GM18870 (cell line): ENCODE data around the gene XCL2.

Source experiments
- ATAC-seq: cut with Tn5 transposase; IDR thresholded peaks from one replicate; pipeline ENCODE4 v1.9.1; 2021; ENCODE audit warnings: moderate library complexity; ENCODE audit not compliant: unreplicated experiment

XCL2 gene

GRCh38 chr1:168518201-168518689, 25.6 kb downstream of the XCL2 start:
- no peak for ATAC-seq

- no peak for ATAC-seq
These were observed 29.3 kb downstream of the XCL2 start for GRCh38 chr1:168514455-168514854.

GRCh38 chr1:168513656-168514404, 30.0 kb downstream of the XCL2 start:
- ATAC-seq, result no peak

DNA sequence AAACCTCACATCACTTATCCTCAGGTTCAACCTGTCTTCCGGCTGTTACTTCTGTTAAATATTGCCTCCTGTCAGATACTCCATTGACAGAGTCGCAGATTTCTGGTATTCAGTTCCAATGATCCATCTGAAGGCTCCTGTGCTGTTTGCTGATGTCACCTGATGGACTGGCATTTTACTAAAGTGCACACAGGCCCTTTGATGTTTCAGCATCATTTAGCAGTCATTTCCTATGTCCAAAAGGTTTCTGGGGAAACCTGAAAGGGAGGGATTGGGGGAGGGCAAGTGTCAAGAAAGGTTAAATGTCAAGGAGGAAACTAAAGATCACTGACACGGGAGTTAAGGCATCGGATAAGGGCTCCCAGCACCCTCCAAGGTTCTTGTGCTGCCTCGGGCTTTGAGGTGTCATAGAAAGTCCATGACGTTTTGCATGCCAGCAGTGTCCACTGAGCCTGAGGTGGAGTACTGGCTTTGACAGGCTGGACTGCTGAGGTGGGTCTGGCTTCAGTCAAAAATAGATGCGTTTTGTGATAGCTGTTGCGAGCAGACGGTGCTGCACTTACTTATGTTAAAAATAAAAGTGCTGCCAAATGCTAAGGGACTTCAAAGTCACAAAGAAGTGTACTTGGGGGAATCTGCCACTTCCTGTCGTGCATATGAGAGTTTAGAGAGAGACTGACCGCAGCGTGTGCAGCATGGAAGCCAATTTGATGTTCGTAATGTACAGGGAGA, 30.8 kb downstream of the XCL2 start:
- no peak for ATAC-seq

DNA sequence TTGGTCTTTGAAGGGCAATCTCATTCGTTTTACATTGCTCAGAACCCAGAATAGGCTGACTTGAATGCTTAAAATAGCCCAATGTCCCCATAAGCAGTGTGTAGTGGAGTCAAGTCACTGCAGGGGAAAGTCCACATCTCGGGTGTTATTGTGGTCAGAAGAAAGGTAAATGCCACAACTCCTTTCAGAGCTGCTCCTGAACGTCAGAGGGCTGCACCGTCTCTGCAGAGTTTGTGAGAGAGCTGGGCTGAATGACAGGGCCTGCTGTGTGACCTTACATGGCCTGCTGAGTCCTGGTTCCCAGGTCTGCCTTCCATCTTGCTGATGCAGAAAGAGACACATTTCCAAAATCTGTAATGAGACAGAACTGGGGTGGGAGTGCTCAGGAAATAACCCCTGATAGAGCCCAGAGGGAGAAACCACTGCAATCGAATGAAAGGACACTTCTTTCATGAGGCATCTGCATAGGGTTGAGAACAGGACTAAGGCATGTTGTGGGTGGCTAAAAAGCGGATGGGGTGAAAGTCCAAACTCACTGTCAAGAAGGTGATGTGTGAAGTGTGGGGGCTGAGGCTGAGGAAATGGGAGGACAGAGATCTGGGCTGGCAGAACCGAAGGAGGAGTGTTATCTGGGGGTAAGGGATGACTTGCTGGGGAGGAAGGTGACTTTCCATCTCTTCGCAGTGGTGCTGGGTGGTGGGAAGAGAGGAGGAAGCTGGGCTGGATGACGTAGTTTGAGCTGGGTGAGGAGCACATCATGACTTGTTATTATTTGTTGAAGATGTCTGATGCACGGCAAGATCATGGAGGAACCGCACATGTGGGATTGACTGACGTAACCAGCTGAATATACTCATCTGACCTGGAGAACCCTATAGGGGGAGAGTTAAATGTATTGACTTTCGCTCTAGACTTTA, 33.7 kb downstream of the XCL2 start:
- peak; percentile 61 for ATAC-seq

DNA sequence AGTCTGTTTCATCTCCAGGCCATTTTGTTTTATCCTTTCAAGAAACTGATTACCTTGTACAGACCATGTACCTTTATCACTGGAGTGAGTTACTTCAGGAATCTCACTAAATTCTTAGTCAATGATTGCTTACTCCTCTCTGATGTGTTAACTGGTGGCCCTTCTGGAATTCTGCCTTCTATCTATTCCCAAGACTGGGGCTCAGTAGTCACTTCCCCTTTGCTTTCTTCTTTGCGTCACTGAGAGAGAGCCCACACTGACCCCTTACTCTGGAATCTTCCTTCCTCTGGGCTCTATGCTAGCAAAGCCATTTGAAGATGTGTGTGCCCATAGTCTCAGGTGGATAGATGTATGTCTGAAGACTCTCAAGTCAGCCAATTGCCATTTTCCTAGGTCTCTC, 34.6 kb downstream of the XCL2 start:
- ATAC-seq, result no peak

- ATAC-seq, result no peak
These were observed 36.0 kb downstream of the XCL2 start for GRCh38 chr1:168507828-168508227.

DNA sequence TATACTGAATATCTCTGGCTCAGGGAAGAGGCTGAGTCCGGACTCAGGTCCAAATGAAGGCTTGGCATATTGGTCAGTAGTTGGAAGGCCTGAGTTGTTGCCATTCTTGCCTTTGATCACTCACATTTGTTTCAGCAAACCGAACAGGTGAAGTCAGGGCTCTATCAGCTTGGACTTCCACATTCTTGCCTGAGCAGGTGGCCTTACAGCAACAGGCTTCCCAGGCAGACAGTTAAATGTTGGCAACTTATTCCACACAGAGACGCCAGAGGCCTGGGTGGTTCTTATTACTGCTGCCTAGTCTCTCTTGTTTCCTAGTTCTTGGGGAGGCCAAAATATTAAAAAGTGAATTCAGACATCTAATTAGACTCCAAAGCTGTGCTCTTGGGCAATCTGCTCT, 36.6 kb downstream of the XCL2 start:
- no peak for ATAC-seq

DNA sequence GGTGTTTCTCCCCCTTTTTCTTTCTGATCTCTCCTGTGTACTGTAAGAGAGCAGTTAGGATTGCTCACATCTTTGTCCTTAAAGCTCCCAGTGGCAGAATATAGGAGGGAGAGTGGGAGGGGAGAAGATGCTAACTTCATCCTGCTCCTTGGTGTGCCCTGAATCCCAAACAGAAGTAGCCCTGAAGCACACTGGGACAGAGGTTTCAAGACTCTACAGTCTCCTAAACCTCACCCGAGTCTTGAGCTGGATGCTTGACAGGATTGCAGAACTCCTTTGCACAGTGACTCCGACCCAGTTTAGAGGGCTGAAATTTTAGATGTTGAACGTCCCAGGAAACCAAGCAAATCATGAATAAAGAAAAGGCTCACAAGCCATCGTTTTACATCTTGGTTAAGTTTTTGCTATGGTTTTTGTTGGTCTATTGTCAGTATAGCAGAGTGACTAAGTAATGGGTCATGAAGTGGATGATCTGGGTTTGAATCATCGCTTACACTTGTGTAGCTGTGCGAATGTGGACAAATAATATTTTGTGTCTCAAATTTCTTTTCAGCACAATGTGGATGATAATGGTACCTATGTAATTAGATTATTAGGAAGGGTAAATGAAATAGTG, 37.5 kb downstream of the XCL2 start:
- ATAC-seq, result no peak

DNA sequence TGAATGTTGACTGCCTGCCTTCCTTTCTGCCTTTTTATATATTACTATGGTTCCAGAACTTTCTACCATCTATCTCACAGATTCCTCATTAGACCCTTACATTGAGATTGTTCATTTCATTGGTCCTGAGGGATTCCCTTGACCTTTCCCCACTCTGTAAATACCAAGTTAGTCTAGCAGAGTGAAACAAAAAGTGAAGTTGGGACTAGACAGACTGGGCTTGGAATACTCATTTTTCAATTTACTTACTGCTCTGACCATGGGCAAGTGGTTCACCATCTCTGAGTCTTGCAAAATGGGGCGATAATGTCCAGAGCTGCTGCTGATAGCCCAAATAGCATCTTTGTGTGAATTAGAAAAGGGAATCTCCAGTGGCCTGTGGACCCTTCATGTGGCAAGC, 38.8 kb downstream of the XCL2 start:
- no peak for ATAC-seq

GRCh38 chr1:168504064-168504837, 39.5 kb downstream of the XCL2 start:
- ATAC-seq, result peak; percentile 69

GRCh38 chr1:168499688-168500049, 44.1 kb downstream of the XCL2 start:
- ATAC-seq, result no peak

DNA sequence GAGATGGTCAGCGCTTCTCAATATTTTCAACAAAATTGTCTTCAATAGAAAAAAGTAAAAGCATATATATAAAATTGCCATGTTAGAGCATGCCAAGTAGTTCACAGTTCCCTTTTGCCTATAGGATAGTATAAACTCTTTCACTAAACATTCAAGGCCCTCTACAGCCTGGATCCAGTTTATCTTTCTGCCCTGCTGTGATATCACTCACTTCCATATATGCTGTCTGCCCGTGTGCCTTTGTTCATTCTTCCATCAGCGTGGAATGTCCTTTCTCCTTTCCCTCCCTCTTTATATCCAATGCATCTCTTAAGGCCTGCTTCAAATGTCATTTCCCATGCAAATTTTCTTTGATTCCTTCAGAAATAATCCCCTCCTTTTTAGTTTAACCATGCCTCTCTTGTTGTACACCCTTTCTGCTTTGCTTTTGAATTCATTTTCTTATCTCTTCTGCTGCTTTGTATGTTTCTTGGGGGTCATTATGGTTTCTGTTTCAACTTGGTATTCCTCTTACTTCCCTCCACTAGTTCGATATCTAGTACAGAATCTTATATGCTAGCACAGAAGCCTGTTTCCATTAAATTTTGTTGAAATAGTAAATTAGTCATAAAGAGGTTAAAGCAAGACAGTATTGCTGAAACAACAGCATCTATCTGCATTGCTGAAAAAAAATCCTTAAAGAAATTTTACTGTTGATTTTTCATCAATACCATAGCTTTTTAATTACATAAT, 44.7 kb downstream of the XCL2 start:
- ATAC-seq, result no peak

DNA sequence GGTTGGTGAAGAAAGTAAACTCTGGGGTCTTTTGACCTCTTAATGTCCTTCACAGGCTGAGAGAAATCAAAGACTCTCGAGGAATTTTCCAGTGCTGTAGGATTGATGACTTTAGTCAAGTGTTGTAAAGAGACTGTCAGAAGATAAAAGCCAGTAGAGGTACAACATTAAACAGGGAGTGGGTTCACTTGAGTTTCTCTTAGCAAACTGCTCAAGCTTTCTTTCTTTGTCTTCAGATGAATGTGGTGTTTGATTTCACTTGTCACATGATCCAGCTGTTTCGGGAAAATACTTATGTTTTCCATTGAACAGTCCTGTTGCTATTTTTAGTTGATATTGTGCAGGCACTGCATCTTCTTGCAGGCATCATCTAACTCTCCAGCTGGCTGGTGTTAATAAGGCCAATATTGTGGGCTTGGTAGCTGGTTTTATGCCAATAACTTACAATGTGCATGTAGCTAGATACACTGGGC, 45.6 kb downstream of the XCL2 start:
- ATAC-seq, result no peak

DNA sequence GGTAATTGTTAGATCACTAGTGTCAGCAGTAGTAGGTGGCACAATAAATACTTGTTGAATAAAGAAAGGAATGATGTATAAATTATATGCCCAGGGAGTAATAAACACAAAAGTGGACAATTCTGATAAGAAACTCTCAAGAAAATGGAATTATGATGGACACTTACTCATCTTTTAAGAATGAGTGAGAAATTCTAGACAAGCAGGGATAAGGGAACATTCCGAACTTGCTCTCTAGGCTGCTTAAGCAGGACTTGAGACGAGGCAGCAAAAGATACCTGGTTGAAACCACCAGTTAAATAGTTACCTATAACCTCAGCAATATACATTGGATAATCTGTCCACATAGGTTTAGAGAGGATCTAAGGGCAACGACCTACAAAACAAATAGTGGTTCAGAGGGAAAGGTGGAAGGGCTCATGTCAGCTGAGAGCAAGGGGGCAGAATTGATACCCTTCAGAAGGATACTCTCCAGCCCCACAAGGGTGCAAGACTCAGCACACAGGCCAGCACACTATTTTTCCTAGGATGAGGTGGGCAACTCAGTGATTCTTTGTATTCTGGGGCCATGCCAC, 46.3 kb downstream of the XCL2 start:
- ATAC-seq, result no peak

DNA sequence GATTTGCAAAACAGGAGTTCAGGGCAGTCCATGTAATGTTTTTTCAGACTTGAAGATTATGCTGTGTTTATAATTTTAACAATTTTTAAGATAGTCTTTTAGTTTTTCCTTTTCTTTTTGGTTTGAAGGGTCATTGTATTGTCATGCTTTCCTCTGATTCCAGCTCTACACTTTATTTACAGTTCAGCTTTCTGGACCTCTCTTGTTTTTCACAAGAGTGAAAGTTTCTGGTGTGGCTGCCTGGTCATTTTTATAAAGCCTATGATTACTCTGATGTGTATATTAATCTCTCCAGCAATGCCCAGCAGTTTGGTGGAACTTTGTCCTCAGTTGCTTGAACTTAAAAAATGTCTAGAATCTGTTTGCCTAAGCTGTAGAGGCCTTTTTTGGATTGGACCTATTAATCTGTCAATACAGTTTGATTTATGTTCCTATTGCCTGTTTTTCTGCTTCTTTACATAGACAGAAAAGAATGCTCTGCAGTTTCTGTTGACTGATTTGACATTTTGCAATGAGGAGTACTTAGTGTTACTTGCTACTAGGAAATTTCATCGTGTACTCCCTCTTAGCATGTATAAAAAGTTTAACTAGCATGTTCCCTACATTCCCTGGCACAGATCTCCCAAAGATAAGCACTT, 52.2 kb downstream of the XCL2 start:
- no peak for ATAC-seq
